Panc1 (cell line): ENCODE results near the gene SIRPG.

Experiments
- POLR2AphosphoS5 ChIP-seq: IDR thresholded peaks from 2 replicates; pipeline ENCODE4 v1.6.1; 2012; ENCODE audit warnings: mild to moderate bottlenecking, low read depth, low read length, moderate library complexity
- SIN3A ChIP-seq: IDR thresholded peaks from 2 replicates; pipeline ENCODE4 v1.6.1; 2012; ENCODE audit warnings: low read depth, mild to moderate bottlenecking, low read length, moderate library complexity, borderline replicate concordance; ENCODE audit not compliant: insufficient read depth
- TCF7L2 ChIP-seq: IDR thresholded peaks from 2 replicates; pipeline ENCODE4 v1.6.1; 2011; ENCODE audit warnings: mild to moderate bottlenecking, low read depth, low read length, inconsistent platforms
- TF ChIP-seq, protein P1 (sequence below): fragments of 450-650 bp; IDR thresholded peaks from 2 replicates; pipeline ENCODE4 v1.5.1; 2017; ENCODE audit warnings: mild to moderate bottlenecking

DNA sequence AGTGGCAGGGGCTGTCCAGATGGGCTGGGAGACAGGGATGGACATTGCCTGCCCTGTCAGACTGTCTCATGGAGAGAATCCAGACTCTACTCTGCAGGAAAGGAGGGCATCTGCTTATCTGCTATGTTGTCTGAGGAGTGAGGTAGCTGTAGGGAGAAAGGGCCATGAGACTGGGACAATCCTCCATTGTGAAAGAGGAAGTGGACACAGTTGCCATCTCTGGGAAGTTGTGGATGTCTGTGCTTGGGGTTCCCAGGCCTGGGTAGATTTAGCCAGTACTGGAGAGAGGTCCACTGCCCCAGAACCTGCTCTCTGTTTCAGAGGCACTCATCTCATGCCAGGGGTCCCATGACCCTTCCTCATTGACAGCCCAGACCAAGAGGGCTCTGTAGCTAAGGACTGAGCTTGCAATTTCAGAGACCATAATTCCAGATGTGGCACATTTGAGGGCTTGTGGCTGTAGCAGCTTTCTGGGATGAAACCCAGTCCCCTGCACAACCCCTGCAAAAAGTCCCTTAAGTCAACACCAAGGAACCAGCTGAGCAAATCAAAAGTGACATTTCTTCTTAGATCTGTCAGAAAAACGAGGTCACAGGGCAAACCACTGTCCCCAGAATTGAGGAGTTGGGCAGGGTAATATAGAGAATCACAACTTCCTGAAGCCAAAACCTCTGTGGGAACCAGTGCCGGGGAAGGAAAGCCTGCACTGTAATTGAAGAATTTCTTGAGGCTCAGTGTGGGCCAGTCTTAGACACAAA is 4.1 kb upstream of the SIRPG start:
- TF ChIP-seq POLR2AphosphoS5 (no peak), SIN3A (no peak), TCF7L2 (no peak)
- TF ChIP-seq, protein P1, sequence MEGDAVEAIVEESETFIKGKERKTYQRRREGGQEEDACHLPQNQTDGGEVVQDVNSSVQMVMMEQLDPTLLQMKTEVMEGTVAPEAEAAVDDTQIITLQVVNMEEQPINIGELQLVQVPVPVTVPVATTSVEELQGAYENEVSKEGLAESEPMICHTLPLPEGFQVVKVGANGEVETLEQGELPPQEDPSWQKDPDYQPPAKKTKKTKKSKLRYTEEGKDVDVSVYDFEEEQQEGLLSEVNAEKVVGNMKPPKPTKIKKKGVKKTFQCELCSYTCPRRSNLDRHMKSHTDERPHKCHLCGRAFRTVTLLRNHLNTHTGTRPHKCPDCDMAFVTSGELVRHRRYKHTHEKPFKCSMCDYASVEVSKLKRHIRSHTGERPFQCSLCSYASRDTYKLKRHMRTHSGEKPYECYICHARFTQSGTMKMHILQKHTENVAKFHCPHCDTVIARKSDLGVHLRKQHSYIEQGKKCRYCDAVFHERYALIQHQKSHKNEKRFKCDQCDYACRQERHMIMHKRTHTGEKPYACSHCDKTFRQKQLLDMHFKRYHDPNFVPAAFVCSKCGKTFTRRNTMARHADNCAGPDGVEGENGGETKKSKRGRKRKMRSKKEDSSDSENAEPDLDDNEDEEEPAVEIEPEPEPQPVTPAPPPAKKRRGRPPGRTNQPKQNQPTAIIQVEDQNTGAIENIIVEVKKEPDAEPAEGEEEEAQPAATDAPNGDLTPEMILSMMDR: no peak
